Activated naive CD4-positive, alpha-beta T cell treated with anti-CD3 and anti-CD28 coated beads, Interleukin-2, amount 50 U/mL, for 24 hours (primary cell): ENCODE measurements around the gene PSMD12.
"Not testable (repeated sequence)": the region's sequence is repeated elsewhere in the genome, so short reads cannot be mapped to it uniquely, and the experiment has no call there.

Source experiments
- H3K27ac Mint-ChIP-seq: one replicate; pipeline ENCODE4 v1.8.0; 2021; ENCODE audit warnings: mild to moderate bottlenecking, mixed read lengths
- H3K27me3 Mint-ChIP-seq: one replicate; pipeline ENCODE4 v1.8.0; 2021; ENCODE audit warnings: mixed read lengths
- H3K36me3 Mint-ChIP-seq: one replicate; pipeline ENCODE4 v1.8.0; 2021; ENCODE audit warnings: mixed read lengths
- H3K4me1 Mint-ChIP-seq: one replicate; pipeline ENCODE4 v1.8.0; 2021; ENCODE audit warnings: mixed read lengths
- H3K4me3 Mint-ChIP-seq: one replicate; pipeline ENCODE4 v1.8.0; 2021; ENCODE audit warnings: mild to moderate bottlenecking, mixed read lengths
- H3K9me3 Mint-ChIP-seq: one replicate; pipeline ENCODE4 v1.8.0; 2021; ENCODE audit warnings: mixed read lengths

PSMD12 gene

GRCh38 chr17:67366193-67367157 lies at the start of gene PSMD12:
Gene PSMD12, minus strand, starts transcription at chr17:67366577. Its CDS starts 58 bp downstream, at chr17:67366519.
- Mint-ChIP-seq H3K9me3 (no peaks in the 10 kb centered on the region), H3K4me1 (peaks cover 42% of the 10 kb centered on the region), H3K4me3 (peak within 1 kb of the TSS; percentile 99), H3K27me3 (no peaks in the 10 kb centered on the region), H3K36me3 (peaks cover 14% of the 10 kb centered on the region), H3K27ac (peak within 1 kb of the TSS; percentile 99)

- peaks cover 92% of the 10 kb centered on the region for H3K4me1 Mint-ChIP-seq
- no peaks in the 10 kb centered on the region for H3K27me3 Mint-ChIP-seq
- H3K9me3 Mint-ChIP-seq, result no peaks in the 10 kb centered on the region
- peaks cover 13% of the 10 kb centered on the region for H3K36me3 Mint-ChIP-seq
- H3K4me3 Mint-ChIP-seq, result no peak overlapping the region
- H3K27ac Mint-ChIP-seq, result peak overlapping the region; percentile 84
Measured at GRCh38 chr17:67415291-67415690, 48.9 kb upstream of the PSMD12 start.

- no peak overlapping the region for H3K4me3 Mint-ChIP-seq
- H3K27ac Mint-ChIP-seq, result no peak overlapping the region
- H3K4me1 Mint-ChIP-seq, result peaks cover 92% of the 10 kb centered on the region
- H3K9me3 Mint-ChIP-seq, result no peaks in the 10 kb centered on the region
- no peaks in the 10 kb centered on the region for H3K27me3 Mint-ChIP-seq
- H3K36me3 Mint-ChIP-seq, result peaks cover 15% of the 10 kb centered on the region
Measured at GRCh38 chr17:67414559-67414958, 48.2 kb upstream of the PSMD12 start.

- H3K27me3 Mint-ChIP-seq, result no peaks in the 10 kb centered on the region
- peaks cover 15% of the 10 kb centered on the region for H3K36me3 Mint-ChIP-seq
- H3K4me1 Mint-ChIP-seq, result peaks cover 92% of the 10 kb centered on the region
- no peaks in the 10 kb centered on the region for H3K9me3 Mint-ChIP-seq
- no peak overlapping the region for H3K4me3 Mint-ChIP-seq
- peak overlapping the region; percentile 52 for H3K27ac Mint-ChIP-seq
Measured at GRCh38 chr17:67414130-67414529, 47.8 kb upstream of the PSMD12 start.

GRCh38 chr17:67413388-67413787 lies 47.0 kb upstream of the PSMD12 start:
- peak overlapping the region; percentile 70 for H3K27ac Mint-ChIP-seq
- peaks cover 16% of the 10 kb centered on the region for H3K36me3 Mint-ChIP-seq
- H3K9me3 Mint-ChIP-seq, result no peaks in the 10 kb centered on the region
- H3K27me3 Mint-ChIP-seq, result no peaks in the 10 kb centered on the region
- no peak overlapping the region for H3K4me3 Mint-ChIP-seq
- peaks cover 90% of the 10 kb centered on the region for H3K4me1 Mint-ChIP-seq

GRCh38 chr17:67412941-67413340 lies 46.6 kb upstream of the PSMD12 start:
- Mint-ChIP-seq H3K27me3 (no peaks in the 10 kb centered on the region), H3K27ac (peak overlapping the region; percentile 70), H3K9me3 (no peaks in the 10 kb centered on the region), H3K36me3 (peaks cover 16% of the 10 kb centered on the region), H3K4me1 (peaks cover 88% of the 10 kb centered on the region), H3K4me3 (no peak overlapping the region)

- H3K27ac Mint-ChIP-seq, result peak overlapping the region; percentile 79
- peaks cover 16% of the 10 kb centered on the region for H3K36me3 Mint-ChIP-seq
- H3K27me3 Mint-ChIP-seq, result no peaks in the 10 kb centered on the region
- peaks cover 85% of the 10 kb centered on the region for H3K4me1 Mint-ChIP-seq
- H3K9me3 Mint-ChIP-seq, result no peaks in the 10 kb centered on the region
- H3K4me3 Mint-ChIP-seq, result no peak overlapping the region
Measured at GRCh38 chr17:67412032-67412431, 45.7 kb upstream of the PSMD12 start.

- H3K4me1 Mint-ChIP-seq, result peaks cover 83% of the 10 kb centered on the region
- peaks cover 16% of the 10 kb centered on the region for H3K36me3 Mint-ChIP-seq
- no peaks in the 10 kb centered on the region for H3K27me3 Mint-ChIP-seq
- peak overlapping the region; percentile 79 for H3K27ac Mint-ChIP-seq
- no peak overlapping the region for H3K4me3 Mint-ChIP-seq
- H3K9me3 Mint-ChIP-seq, result no peaks in the 10 kb centered on the region
Measured at GRCh38 chr17:67411397-67411796, 45.0 kb upstream of the PSMD12 start.

- H3K27me3 Mint-ChIP-seq, H3K4me3 Mint-ChIP-seq, H3K9me3 Mint-ChIP-seq: not testable (repeated sequence)
- Mint-ChIP-seq H3K36me3 (peaks cover 14% of the 10 kb centered on the region), H3K27ac (peak overlapping the region; percentile 73), H3K4me1 (peaks cover 85% of the 10 kb centered on the region)
Measured at GRCh38 chr17:67408455-67408830, 42.1 kb upstream of the PSMD12 start.

- no peaks in the 10 kb centered on the region for H3K27me3 Mint-ChIP-seq
- no peak overlapping the region for H3K4me3 Mint-ChIP-seq
- no peaks in the 10 kb centered on the region for H3K9me3 Mint-ChIP-seq
- H3K36me3 Mint-ChIP-seq, result peaks cover 10% of the 10 kb centered on the region
- H3K4me1 Mint-ChIP-seq, result peaks cover 83% of the 10 kb centered on the region
- no peak overlapping the region for H3K27ac Mint-ChIP-seq
Measured at GRCh38 chr17:67403483-67403882, 37.1 kb upstream of the PSMD12 start.

- Mint-ChIP-seq H3K36me3 (peaks cover 13% of the 10 kb centered on the region), H3K9me3 (no peaks in the 10 kb centered on the region), H3K4me1 (peaks cover 85% of the 10 kb centered on the region), H3K27me3 (no peaks in the 10 kb centered on the region), H3K4me3 (peak overlapping the region; percentile 37), H3K27ac (peak overlapping the region; percentile 99)
Measured at GRCh38 chr17:67403065-67403464, 36.7 kb upstream of the PSMD12 start.

GRCh38 chr17:67401598-67402504 lies 35.5 kb upstream of the PSMD12 start:
- no peaks in the 10 kb centered on the region for H3K9me3 Mint-ChIP-seq

GRCh38 chr17:67401106-67401505 lies 34.7 kb upstream of the PSMD12 start:
- peak overlapping the region; percentile 90 for H3K4me3 Mint-ChIP-seq
- H3K4me1 Mint-ChIP-seq, result peaks cover 83% of the 10 kb centered on the region
- peaks cover 12% of the 10 kb centered on the region for H3K36me3 Mint-ChIP-seq
- peak overlapping the region; percentile 99 for H3K27ac Mint-ChIP-seq
- H3K27me3 Mint-ChIP-seq, result no peaks in the 10 kb centered on the region
- no peaks in the 10 kb centered on the region for H3K9me3 Mint-ChIP-seq

More at GRCh38 chr17:67401598-67402504, 35.5 kb upstream of the PSMD12 start:
- H3K4me1 Mint-ChIP-seq, result peaks cover 88% of the 10 kb centered on the region
- H3K36me3 Mint-ChIP-seq, result peaks cover 14% of the 10 kb centered on the region
- no peaks in the 10 kb centered on the region for H3K27me3 Mint-ChIP-seq
- H3K27ac Mint-ChIP-seq, result peak overlapping the region; percentile 99
- H3K4me3 Mint-ChIP-seq, result peak overlapping the region; percentile 90

- peak overlapping the region; percentile 99 for H3K27ac Mint-ChIP-seq
- H3K27me3 Mint-ChIP-seq, result no peaks in the 10 kb centered on the region
- H3K9me3 Mint-ChIP-seq, result no peaks in the 10 kb centered on the region
- peaks cover 84% of the 10 kb centered on the region for H3K4me1 Mint-ChIP-seq
- peaks cover 8% of the 10 kb centered on the region for H3K36me3 Mint-ChIP-seq
- peak overlapping the region; percentile 90 for H3K4me3 Mint-ChIP-seq
Measured at GRCh38 chr17:67400193-67400592, 33.8 kb upstream of the PSMD12 start.

GRCh38 chr17:67399676-67400075 lies 33.3 kb upstream of the PSMD12 start:
- Mint-ChIP-seq H3K4me1 (peaks cover 85% of the 10 kb centered on the region), H3K4me3 (peak overlapping the region; percentile 90), H3K27ac (peak overlapping the region; percentile 99), H3K27me3 (no peaks in the 10 kb centered on the region), H3K36me3 (peaks cover 9% of the 10 kb centered on the region), H3K9me3 (no peaks in the 10 kb centered on the region)
